Transverse colon (tissue), 3 donors: ENCODE data around the gene GZMM.

Source experiments
- EP300 ChIP-seq: sonication (generic); formaldehyde crosslinking; IDR thresholded peaks from one replicate; pipeline ENCODE4 v1.6.1; 2017; ENCODE audit warnings: antibody characterized with exemption, low read depth
- POLR2A ChIP-seq: fragments of 450-650 bp; IDR thresholded peaks from one replicate; pipeline ENCODE4 v1.6.1; 2016; ENCODE audit warnings: antibody characterized with exemption, mild to moderate bottlenecking, moderate library complexity
- TF ChIP-seq, protein P1 (sequence below), 5 experiments: fragments of 200-600 bp in 3 of 5; fragments of 450-650 bp in 2 of 5; sonication (generic) in 3 of 5; IDR thresholded peaks; 1 replicate in 2 of 5; 2 replicates in 3 of 5; pipeline ENCODE4 v1.5.1; 2016 to 2017; ENCODE audit warnings: antibody characterized with exemption in 5 of 5, inconsistent platforms in 3 of 5, mild to moderate bottlenecking in 2 of 5, moderate library complexity in 1 of 5

DNA sequence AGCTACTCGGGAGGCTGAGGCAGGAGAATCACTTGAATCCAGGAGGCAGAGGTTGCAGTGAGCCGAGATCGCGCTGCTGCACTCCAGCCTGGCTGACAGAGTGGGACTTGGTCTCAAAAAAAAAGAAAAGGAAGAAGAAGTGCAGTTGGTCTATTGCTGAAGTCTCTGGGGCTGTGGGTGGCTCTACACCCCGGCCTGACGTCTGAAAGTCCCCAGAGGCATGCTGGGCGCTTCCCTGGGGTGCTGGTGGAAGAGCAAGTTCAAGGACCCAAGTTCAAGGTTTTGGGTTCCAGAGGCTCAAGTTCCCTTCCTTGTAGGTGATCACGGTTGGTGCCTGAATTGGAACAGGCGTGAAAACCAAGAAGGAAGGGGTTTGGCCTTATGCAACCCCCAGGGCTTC is 49.7 kb downstream of the GZMM start:
- TF ChIP-seq POLR2A (no peak), EP300 (no peak)
- TF ChIP-seq, protein P1, sequence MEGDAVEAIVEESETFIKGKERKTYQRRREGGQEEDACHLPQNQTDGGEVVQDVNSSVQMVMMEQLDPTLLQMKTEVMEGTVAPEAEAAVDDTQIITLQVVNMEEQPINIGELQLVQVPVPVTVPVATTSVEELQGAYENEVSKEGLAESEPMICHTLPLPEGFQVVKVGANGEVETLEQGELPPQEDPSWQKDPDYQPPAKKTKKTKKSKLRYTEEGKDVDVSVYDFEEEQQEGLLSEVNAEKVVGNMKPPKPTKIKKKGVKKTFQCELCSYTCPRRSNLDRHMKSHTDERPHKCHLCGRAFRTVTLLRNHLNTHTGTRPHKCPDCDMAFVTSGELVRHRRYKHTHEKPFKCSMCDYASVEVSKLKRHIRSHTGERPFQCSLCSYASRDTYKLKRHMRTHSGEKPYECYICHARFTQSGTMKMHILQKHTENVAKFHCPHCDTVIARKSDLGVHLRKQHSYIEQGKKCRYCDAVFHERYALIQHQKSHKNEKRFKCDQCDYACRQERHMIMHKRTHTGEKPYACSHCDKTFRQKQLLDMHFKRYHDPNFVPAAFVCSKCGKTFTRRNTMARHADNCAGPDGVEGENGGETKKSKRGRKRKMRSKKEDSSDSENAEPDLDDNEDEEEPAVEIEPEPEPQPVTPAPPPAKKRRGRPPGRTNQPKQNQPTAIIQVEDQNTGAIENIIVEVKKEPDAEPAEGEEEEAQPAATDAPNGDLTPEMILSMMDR (IDR thresholded peaks at IDR 0.05): no peak
